ENCODE measurements around the gene ZNF780B.

ZNF780B gene

GRCh38 chr19:40088299-40089047 lies 32.4 kb upstream of the ZNF780B start:
- TF ChIP-seq EGR1 (IDR thresholded peaks at IDR 0.05): no peak
- no peak for TF ChIP-seq USF1 (IDR thresholded peaks at IDR 0.05)
- no peak for TF ChIP-seq TAF1 (IDR thresholded peaks at IDR 0.05; ENCODE audit: low read depth)
- no peak for TF ChIP-seq MAX (IDR thresholded peaks at IDR 0.05)
- no peak for TF ChIP-seq CREB1 (IDR thresholded peaks at IDR 0.05; ENCODE audit: low read depth)
- TF ChIP-seq TEAD4 (IDR thresholded peaks at IDR 0.05): no peak
- no peak for TF ChIP-seq CEBPB (IDR thresholded peaks at IDR 0.05)
- TF ChIP-seq EP300 (IDR thresholded peaks at IDR 0.05; ENCODE audit: borderline replicate concordance): no peak
- TF ChIP-seq YY1 (IDR thresholded peaks at IDR 0.05; ENCODE audit: low read depth): no peak
- TF ChIP-seq NFIC (IDR thresholded peaks at IDR 0.05): no peak
- TF ChIP-seq REST (IDR thresholded peaks at IDR 0.05; ENCODE audit: low read depth): no peak
- TF ChIP-seq TCF12 (IDR thresholded peaks at IDR 0.05; ENCODE audit: low read depth): no peak

- no peak for TF ChIP-seq FOXM1 (IDR thresholded peaks at IDR 0.05; ENCODE audit: borderline replicate concordance, low read depth)
- no peak for TF ChIP-seq EP300 (IDR thresholded peaks at IDR 0.05; ENCODE audit: borderline replicate concordance)
- no peak for TF ChIP-seq CEBPB (IDR thresholded peaks at IDR 0.05)
- no peak for TF ChIP-seq TAF1 (IDR thresholded peaks at IDR 0.05; ENCODE audit: low read depth)
- no peak for TF ChIP-seq TEAD4 (IDR thresholded peaks at IDR 0.05)
- no peak for TF ChIP-seq NFIC (IDR thresholded peaks at IDR 0.05)
- TF ChIP-seq YY1 (IDR thresholded peaks at IDR 0.05; ENCODE audit: low read depth): no peak
- no peak for TF ChIP-seq ZBTB7A (IDR thresholded peaks at IDR 0.05; ENCODE audit: low read depth)
- no peak for TF ChIP-seq TCF12 (IDR thresholded peaks at IDR 0.05; ENCODE audit: low read depth)
- no peak for TF ChIP-seq REST (IDR thresholded peaks at IDR 0.05; ENCODE audit: low read depth)
- TF ChIP-seq MAX (IDR thresholded peaks at IDR 0.05): no peak
- TF ChIP-seq EGR1 (IDR thresholded peaks at IDR 0.05): no peak
- no peak for TF ChIP-seq RAD21 (IDR thresholded peaks at IDR 0.05; ENCODE audit: low read depth)
- no peak for TF ChIP-seq USF1 (IDR thresholded peaks at IDR 0.05)
These were observed 28.9 kb upstream of the ZNF780B start for GRCh38 chr19:40084948-40085347.

- no peak for TF ChIP-seq MAX (IDR thresholded peaks at IDR 0.05)
- no peak for TF ChIP-seq CREB1 (IDR thresholded peaks at IDR 0.05; ENCODE audit: low read depth)
- TF ChIP-seq CEBPB (IDR thresholded peaks at IDR 0.05): no peak
- no peak for TF ChIP-seq RAD21 (IDR thresholded peaks at IDR 0.05; ENCODE audit: low read depth)
- TF ChIP-seq TCF12 (IDR thresholded peaks at IDR 0.05; ENCODE audit: low read depth): no peak
- no peak for TF ChIP-seq NFIC (IDR thresholded peaks at IDR 0.05)
- TF ChIP-seq TAF1 (IDR thresholded peaks at IDR 0.05; ENCODE audit: low read depth): no peak
- TF ChIP-seq EGR1 (IDR thresholded peaks at IDR 0.05): no peak
- TF ChIP-seq EP300 (IDR thresholded peaks at IDR 0.05; ENCODE audit: borderline replicate concordance): no peak
- TF ChIP-seq FOXM1 (IDR thresholded peaks at IDR 0.05; ENCODE audit: borderline replicate concordance, low read depth): no peak
- no peak for TF ChIP-seq REST (IDR thresholded peaks at IDR 0.05; ENCODE audit: low read depth)
- TF ChIP-seq YY1 (IDR thresholded peaks at IDR 0.05; ENCODE audit: low read depth): no peak
- TF ChIP-seq TEAD4 (IDR thresholded peaks at IDR 0.05): no peak
- no peak for TF ChIP-seq ZBTB7A (IDR thresholded peaks at IDR 0.05; ENCODE audit: low read depth)
- no peak for TF ChIP-seq USF1 (IDR thresholded peaks at IDR 0.05)
These were observed 25.4 kb upstream of the ZNF780B start for GRCh38 chr19:40081411-40081810.
